GM21737 (cell line): Measurements from ENCODE around the gene RPGR.

Experiments used
- ATAC-seq: cut with Tn5 transposase; IDR thresholded peaks from one replicate; pipeline ENCODE4 v1.9.1; 2021; ENCODE audit warnings: mild to moderate bottlenecking, moderate library complexity; ENCODE audit not compliant: unreplicated experiment

RPGR gene

GRCh38 chrX:38326086-38326485, 1.2 kb downstream of the RPGR start:
- ATAC-seq = no peak

GRCh38 chrX:38320819-38321218, 6.5 kb downstream of the RPGR start:
- ATAC-seq = no peak

- no peak for ATAC-seq
These were observed 8.7 kb downstream of the RPGR start for GRCh38 chrX:38318606-38319005.

GRCh38 chrX:38318196-38318595, 9.1 kb downstream of the RPGR start:
- ATAC-seq = no peak

- ATAC-seq = no peak
These were observed 12.1 kb downstream of the RPGR start for GRCh38 chrX:38315186-38315585.

GRCh38 chrX:38313190-38313589, 14.1 kb downstream of the RPGR start:
- no peak for ATAC-seq

GRCh38 chrX:38312436-38312835, 14.9 kb downstream of the RPGR start:
- ATAC-seq = no peak

- no peak for ATAC-seq
These were observed 15.6 kb downstream of the RPGR start for GRCh38 chrX:38311743-38312142.

GRCh38 chrX:38305971-38306370, 21.3 kb downstream of the RPGR start:
- ATAC-seq = no peak

GRCh38 chrX:38304010-38304409, 23.3 kb downstream of the RPGR start:
- ATAC-seq = no peak

- ATAC-seq = no peak
These were observed 33.6 kb downstream of the RPGR start for GRCh38 chrX:38293741-38294140.

- ATAC-seq = no peak
These were observed 39.6 kb downstream of the RPGR start for GRCh38 chrX:38287674-38288073.

- no peak for ATAC-seq
These were observed 41.7 kb downstream of the RPGR start for GRCh38 chrX:38285649-38286048.

- ATAC-seq = no peak
These were observed 45.3 kb downstream of the RPGR start for GRCh38 chrX:38282049-38282448.

- no peak for ATAC-seq
These were observed 48.1 kb downstream of the RPGR start for GRCh38 chrX:38279188-38279587.

- no peak for ATAC-seq
These were observed 48.6 kb downstream of the RPGR start for GRCh38 chrX:38278682-38279081.

- no peak for ATAC-seq
These were observed 49.5 kb downstream of the RPGR start for GRCh38 chrX:38277802-38278201.

- no peak for ATAC-seq
These were observed 50.2 kb downstream of the RPGR start for GRCh38 chrX:38277136-38277535.

GRCh38 chrX:38276089-38276488, 51.2 kb downstream of the RPGR start:
- no peak for ATAC-seq

- no peak for ATAC-seq
These were observed 51.7 kb downstream of the RPGR start for GRCh38 chrX:38275615-38276014.

- ATAC-seq = no peak
These were observed 53.9 kb downstream of the RPGR start for GRCh38 chrX:38273453-38273852.

- ATAC-seq = peak; percentile 73
These were observed 56.1 kb downstream of the RPGR start for GRCh38 chrX:38271154-38271716.

GRCh38 chrX:38268011-38268410, 59.3 kb downstream of the RPGR start:
- no peak for ATAC-seq
